ENCODE data around the gene C10orf88. TPM values are rescaled to one million over a fixed set of nuclear protein-coding genes. Genes with fewer than 3 reads are reported as not detected.

Gene C10orf88
- total RNA-seq, 1 donor from 2014 or later: 13.0 TPM

DNA sequence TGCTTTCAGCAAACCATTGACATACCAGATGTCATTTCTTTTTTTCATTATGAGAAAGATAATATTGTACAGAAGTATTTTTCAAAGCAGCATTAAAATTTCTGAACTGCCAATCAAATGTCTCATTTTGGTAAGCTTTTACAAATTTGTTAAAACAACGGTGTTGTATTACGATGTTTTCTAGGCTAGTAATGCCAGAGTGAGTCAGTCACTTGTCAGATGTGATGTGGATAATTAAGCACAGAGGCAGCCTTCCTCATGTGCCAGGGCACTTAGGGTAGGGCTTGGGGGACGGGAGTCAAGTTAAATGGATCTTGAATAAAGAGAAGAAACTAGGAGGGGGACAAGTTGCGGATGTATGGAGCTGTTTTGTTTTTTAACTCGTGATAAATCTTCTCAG, 36.3 kb upstream of the C10orf88 start:
- H3K27me3 Mint-ChIP-seq: no peaks in the 10 kb centered on the region
- no peak for DNase-seq (ENCODE audit: extremely low spot score, unreplicated experiment)
- no peaks in the 10 kb centered on the region for H3K9me3 Mint-ChIP-seq
- peaks cover 14% of the 10 kb centered on the region for H3K36me3 Mint-ChIP-seq
- H3K4me1 Mint-ChIP-seq (ENCODE audit: unreplicated experiment): no peaks in the 10 kb centered on the region
- no peak overlapping the region for H3K27ac Mint-ChIP-seq
- TF ChIP-seq, protein P1, sequence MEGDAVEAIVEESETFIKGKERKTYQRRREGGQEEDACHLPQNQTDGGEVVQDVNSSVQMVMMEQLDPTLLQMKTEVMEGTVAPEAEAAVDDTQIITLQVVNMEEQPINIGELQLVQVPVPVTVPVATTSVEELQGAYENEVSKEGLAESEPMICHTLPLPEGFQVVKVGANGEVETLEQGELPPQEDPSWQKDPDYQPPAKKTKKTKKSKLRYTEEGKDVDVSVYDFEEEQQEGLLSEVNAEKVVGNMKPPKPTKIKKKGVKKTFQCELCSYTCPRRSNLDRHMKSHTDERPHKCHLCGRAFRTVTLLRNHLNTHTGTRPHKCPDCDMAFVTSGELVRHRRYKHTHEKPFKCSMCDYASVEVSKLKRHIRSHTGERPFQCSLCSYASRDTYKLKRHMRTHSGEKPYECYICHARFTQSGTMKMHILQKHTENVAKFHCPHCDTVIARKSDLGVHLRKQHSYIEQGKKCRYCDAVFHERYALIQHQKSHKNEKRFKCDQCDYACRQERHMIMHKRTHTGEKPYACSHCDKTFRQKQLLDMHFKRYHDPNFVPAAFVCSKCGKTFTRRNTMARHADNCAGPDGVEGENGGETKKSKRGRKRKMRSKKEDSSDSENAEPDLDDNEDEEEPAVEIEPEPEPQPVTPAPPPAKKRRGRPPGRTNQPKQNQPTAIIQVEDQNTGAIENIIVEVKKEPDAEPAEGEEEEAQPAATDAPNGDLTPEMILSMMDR (conservative IDR thresholded peaks at IDR 0.05): no peak
- H3K4me3 Mint-ChIP-seq: no peak overlapping the region

DNA sequence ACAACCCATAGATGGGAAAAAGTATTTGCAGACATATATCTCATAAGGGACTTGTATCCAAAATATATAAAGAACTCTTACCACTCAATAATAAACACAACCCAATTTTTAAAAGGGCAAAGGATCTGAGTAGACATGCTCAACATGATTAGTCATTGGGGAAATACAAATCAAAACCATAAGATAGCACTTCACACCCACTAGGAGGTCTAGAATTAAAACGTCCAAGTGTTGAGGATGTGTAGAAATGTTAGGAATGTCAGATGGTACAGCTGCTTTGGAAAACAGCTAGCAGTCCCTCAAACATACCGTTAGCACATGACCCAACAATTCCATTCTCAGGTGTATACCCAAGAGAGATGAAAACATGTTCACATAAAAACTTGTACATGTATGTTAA, 34.5 kb upstream of the C10orf88 start:
- TF ChIP-seq, protein P1 (conservative IDR thresholded peaks at IDR 0.05): no peak
- no peak overlapping the region for H3K27ac Mint-ChIP-seq

DNA sequence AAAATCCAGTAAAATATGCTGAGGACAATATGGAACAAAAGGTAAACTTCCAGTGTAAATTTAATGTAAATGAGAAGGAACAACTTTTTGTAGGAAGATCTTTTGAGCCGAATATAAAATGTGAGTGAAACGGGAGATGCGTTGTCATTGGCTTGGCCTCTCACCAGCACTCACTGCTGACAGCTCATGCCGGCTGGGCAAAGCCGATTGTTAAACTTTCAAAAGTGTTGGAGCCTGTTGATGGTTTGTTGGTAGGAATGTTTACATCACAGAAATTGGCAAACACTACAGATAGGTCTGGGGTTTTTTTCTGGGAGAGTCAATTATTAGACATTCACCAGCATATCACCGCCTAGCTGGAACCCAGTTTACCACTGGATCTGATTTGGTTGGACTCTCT, 32.3 kb upstream of the C10orf88 start:
- no peaks in the 10 kb centered on the region for H3K9me3 Mint-ChIP-seq
- H3K4me1 Mint-ChIP-seq (ENCODE audit: unreplicated experiment): peaks cover under 1% of the 10 kb centered on the region
- peaks cover 11% of the 10 kb centered on the region for H3K36me3 Mint-ChIP-seq
- DNase-seq (ENCODE audit: extremely low spot score, unreplicated experiment): no peak
- TF ChIP-seq, protein P1 (conservative IDR thresholded peaks at IDR 0.05): no peak
- H3K27me3 Mint-ChIP-seq: no peaks in the 10 kb centered on the region
- no peak overlapping the region for H3K4me3 Mint-ChIP-seq
- no peak overlapping the region for H3K27ac Mint-ChIP-seq

More for the DNA sequence above, 34.5 kb upstream of the C10orf88 start:
- DNase-seq (ENCODE audit: extremely low spot score, unreplicated experiment): no peak
- peaks cover 11% of the 10 kb centered on the region for H3K36me3 Mint-ChIP-seq
- H3K4me1 Mint-ChIP-seq (ENCODE audit: unreplicated experiment): no peaks in the 10 kb centered on the region
- no peaks in the 10 kb centered on the region for H3K9me3 Mint-ChIP-seq
- no peak overlapping the region for H3K4me3 Mint-ChIP-seq
- H3K27me3 Mint-ChIP-seq: no peaks in the 10 kb centered on the region

DNA sequence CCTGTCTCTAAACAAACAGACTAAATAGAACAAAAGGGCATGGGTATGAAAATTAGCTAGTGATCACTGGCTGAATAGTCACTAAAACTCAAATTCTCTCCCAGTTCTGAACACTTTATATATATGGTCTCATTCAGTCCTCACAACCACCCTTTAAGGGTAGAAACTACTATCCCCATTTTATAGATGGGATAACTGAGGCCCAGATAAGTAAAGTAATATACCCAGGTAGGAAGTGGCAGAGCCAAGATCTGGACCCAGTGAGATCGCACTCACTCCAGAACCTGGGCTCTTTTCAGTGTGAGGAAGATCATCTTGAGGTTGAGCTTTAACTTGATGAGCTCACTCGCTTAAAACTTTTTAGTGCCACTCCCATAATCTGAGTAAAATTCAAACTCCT, 30.7 kb upstream of the C10orf88 start:
- Mint-ChIP-seq H3K9me3 (no peaks in the 10 kb centered on the region), H3K4me3 (no peak overlapping the region), H3K27ac (no peak overlapping the region), H3K4me1 (ENCODE audit: unreplicated experiment) (peaks cover 9% of the 10 kb centered on the region), H3K27me3 (no peaks in the 10 kb centered on the region), H3K36me3 (peaks cover 8% of the 10 kb centered on the region)
- TF ChIP-seq, protein P1 (conservative IDR thresholded peaks at IDR 0.05): no peak
- DNase-seq (ENCODE audit: extremely low spot score, unreplicated experiment): no peak

DNA sequence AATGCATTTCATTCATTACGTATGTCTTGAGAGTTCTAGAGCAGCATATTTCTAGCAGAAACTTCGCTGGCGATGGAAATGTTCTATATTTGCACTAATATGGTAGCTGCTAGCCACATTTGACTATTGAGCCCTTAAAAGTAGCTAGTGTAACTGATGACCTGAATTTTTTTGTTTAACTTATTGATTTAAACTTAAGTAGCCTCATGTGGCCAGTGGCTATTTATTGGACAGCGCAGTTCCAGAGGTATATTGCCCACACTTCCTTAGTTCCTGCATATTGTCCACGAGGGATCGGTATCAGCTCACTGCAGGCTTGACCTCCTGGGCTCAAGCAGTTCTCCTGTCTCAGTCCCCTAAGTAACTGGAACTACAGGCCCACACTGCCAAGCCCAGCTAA, 29.9 kb upstream of the C10orf88 start:
- Mint-ChIP-seq H3K27ac (no peak overlapping the region), H3K36me3 (peaks cover 8% of the 10 kb centered on the region)

More for the DNA sequence above, 29.9 kb upstream of the C10orf88 start:
- Mint-ChIP-seq H3K4me3 (no peak overlapping the region), H3K27me3 (no peaks in the 10 kb centered on the region), H3K4me1 (ENCODE audit: unreplicated experiment) (peaks cover 10% of the 10 kb centered on the region), H3K9me3 (no peaks in the 10 kb centered on the region)
- DNase-seq (ENCODE audit: extremely low spot score, unreplicated experiment): no peak
- TF ChIP-seq, protein P1 (conservative IDR thresholded peaks at IDR 0.05): no peak
